Neuronal stem cell (in vitro differentiated cells): ENCODE results near the gene FOXS1.
A peak's percentile ranks its signal among the peaks of the same experiment; 100 is the strongest.

ENCODE experiments used
- DNase-seq: peaks from one replicate; pipeline ENCODE4 v3.0.0-alpha.2; 2013; ENCODE audit warnings: low spot score
- H2AFZ ChIP-seq: one replicate; pipeline ENCODE4 v1.6.1; 2013; ENCODE audit warnings: mild to moderate bottlenecking, low read length, inconsistent platforms
- H2AK5ac ChIP-seq: 2 replicates; pipeline ENCODE4 v1.6.1; 2013; ENCODE audit warnings: low read depth, mild to moderate bottlenecking, inconsistent platforms, low read length, moderate library complexity, mixed read lengths
- H2BK120ac ChIP-seq: 2 replicates; pipeline ENCODE4 v1.6.1; 2013; ENCODE audit warnings: low read depth, mild to moderate bottlenecking, inconsistent platforms, low read length, moderate library complexity, mixed read lengths
- H2BK12ac ChIP-seq: one replicate; pipeline ENCODE4 v1.6.1; 2013; ENCODE audit warnings: low read length, inconsistent platforms
- H2BK15ac ChIP-seq: 2 replicates; pipeline ENCODE4 v1.6.1; 2013; ENCODE audit warnings: mild to moderate bottlenecking, low read length, inconsistent platforms, mixed read lengths
- H2BK5ac ChIP-seq: one replicate; pipeline ENCODE4 v1.6.1; 2013; ENCODE audit warnings: inconsistent platforms, mild to moderate bottlenecking, low read length, moderate library complexity
- H3K14ac ChIP-seq: one replicate; pipeline ENCODE4 v1.6.1; 2013; ENCODE audit warnings: low read length, inconsistent platforms
- H3K18ac ChIP-seq: 2 replicates; pipeline ENCODE4 v1.6.1; 2013; ENCODE audit warnings: low read length, inconsistent platforms
- H3K23ac ChIP-seq: 2 replicates; pipeline ENCODE4 v1.6.1; 2013; ENCODE audit warnings: low read depth, mild to moderate bottlenecking, mixed read lengths, low read length, inconsistent platforms; ENCODE audit not compliant: poor library complexity
- H3K27ac ChIP-seq: replicated peaks from 3 replicates; pipeline ENCODE4 v1.5.1; 2013; ENCODE audit warnings: low read length, inconsistent platforms
- H3K27me3 ChIP-seq, 3 experiments: 2 replicates each; pipeline ENCODE4 v1.6.1; 2013; ENCODE audit warnings: low read length in 3 of 3, mild to moderate bottlenecking in 2 of 3, inconsistent platforms in 1 of 3, low read depth in 1 of 3, mixed read lengths in 1 of 3, moderate library complexity in 1 of 3; ENCODE audit not compliant: control insufficient read depth in 3 of 3, insufficient read depth in 3 of 3
- H3K36me3 ChIP-seq, 2 donors: replicated peaks in 1 of 2; 2 replicates each; pipeline ENCODE4 v1.6.1; 2013; ENCODE audit warnings: low read length in 2 of 2; ENCODE audit not compliant: control insufficient read depth in 2 of 2, insufficient read depth in 2 of 2
- H3K4ac ChIP-seq: 2 replicates; pipeline ENCODE4 v1.6.1; 2013; ENCODE audit warnings: inconsistent platforms, mild to moderate bottlenecking, low read length, moderate library complexity
- H3K4me1 ChIP-seq, 2 donors: 1 replicate in 1 of 2; 2 replicates in 1 of 2; pipeline ENCODE4 v1.6.1; 2013; ENCODE audit warnings: low read length in 2 of 2, low read depth in 1 of 2; ENCODE audit not compliant: control insufficient read depth in 2 of 2, insufficient read depth in 1 of 2
- H3K4me2 ChIP-seq: one replicate; pipeline ENCODE4 v1.6.1; 2013; ENCODE audit warnings: mild to moderate bottlenecking, low read length, inconsistent platforms; ENCODE audit not compliant: insufficient read depth, poor library complexity, severe bottlenecking
- H3K4me3 ChIP-seq, 2 donors: 2 replicates each; pipeline ENCODE4 v1.5.1; 2013; ENCODE audit warnings: low read length in 2 of 2, mild to moderate bottlenecking in 2 of 2, inconsistent platforms in 1 of 2, moderate library complexity in 1 of 2
- H3K79me1 ChIP-seq: one replicate; pipeline ENCODE4 v1.6.1; 2013; ENCODE audit warnings: low read depth, mild to moderate bottlenecking, inconsistent platforms, low read length, moderate library complexity
- H3K9ac ChIP-seq: one replicate; pipeline ENCODE4 v1.6.1; 2013; ENCODE audit warnings: mild to moderate bottlenecking, low read depth, low read length, inconsistent platforms; ENCODE audit not compliant: poor library complexity
- H3K9me3 ChIP-seq, 2 donors: replicated peaks in 1 of 2; 2 replicates each; pipeline versions ENCODE3 to v1.6.1; 2013; ENCODE audit warnings: low read length in 2 of 2, mild to moderate bottlenecking in 2 of 2, inconsistent platforms in 1 of 2, low read depth in 1 of 2, mixed read lengths in 1 of 2, moderate library complexity in 1 of 2; ENCODE audit not compliant: control insufficient read depth in 2 of 2, insufficient read depth in 1 of 2
- H4K8ac ChIP-seq: one replicate; pipeline ENCODE4 v1.6.1; 2013; ENCODE audit warnings: low read depth, mild to moderate bottlenecking, inconsistent platforms, low read length, moderate library complexity
- H4K91ac ChIP-seq: one replicate; pipeline ENCODE4 v1.6.1; 2013; ENCODE audit warnings: low read length, low read depth, mild to moderate bottlenecking, inconsistent platforms; ENCODE audit not compliant: poor library complexity
- WGBS, 2 donors: extraction: QIAGEN DNeasy Blood & Tissue Kit; methylation state at CpG; one replicate each; pipeline ENCODE4 v1.1.7; 2013; ENCODE audit warnings: missing lambda C conversion rate in 2 of 2, mixed read lengths in 1 of 2; ENCODE audit not compliant: insufficient read length in 2 of 2, insufficient replicate concordance in 1 of 2; ENCODE audit errors: extremely low coverage in 2 of 2; 5-methylcytosine and 5-hydroxymethylcytosine counted together

The FOXS1 gene

DNA sequence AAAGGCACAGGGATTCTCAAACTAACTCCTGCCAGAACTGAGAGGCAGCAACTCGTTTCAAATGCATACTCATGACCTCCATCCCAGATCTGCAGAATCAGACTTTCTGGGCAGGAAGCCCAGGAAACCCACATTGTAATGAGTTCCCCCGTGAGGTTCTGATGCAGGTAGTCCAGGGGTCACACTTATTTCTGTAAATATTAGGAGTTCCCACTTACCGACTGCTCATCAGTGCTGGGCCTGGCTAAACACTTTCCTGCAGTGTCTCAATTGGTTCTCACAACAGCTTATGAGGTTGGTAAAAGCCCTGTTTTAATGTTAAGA, 13.3 kb upstream of the FOXS1 start:
- Histone ChIP-seq H3K9ac (no peak overlapping the region), H3K4me2 (no peak overlapping the region), H3K4me3 (no peak overlapping the region), H3K14ac (no peak overlapping the region), H3K4ac (no peak overlapping the region), H3K36me3 (peaks cover 0 to 10% of the 10 kb centered on the region in 2 donors), H2AFZ (no peak overlapping the region), H4K91ac (no peak overlapping the region), H2BK5ac (no peak overlapping the region), H2BK15ac (no peak overlapping the region), H3K23ac (no peak overlapping the region), H3K9me3 (no peaks in the 10 kb centered on the region), H3K4me1 (peaks cover 11 to 19% of the 10 kb centered on the region in 2 donors), H2BK12ac (no peak overlapping the region), H3K27ac (no peak overlapping the region), H2BK120ac (no peak overlapping the region), H4K8ac (no peak overlapping the region), H2AK5ac (no peak overlapping the region), H3K79me1 (no peaks in the 10 kb centered on the region), H3K18ac (no peak overlapping the region), H3K27me3 (peaks cover 0 to 29% (median 4%) of the 10 kb centered on the region in 3 experiments)
- WGBS, 2 donors: no CpG with 5 or more reads among the region's 3 CpGs
- DNase-seq: no peak

GRCh38 chr20:31857861-31858759, 12.7 kb upstream of the FOXS1 start:
- no peak overlapping the region for H3K4me2 ChIP-seq
- peak overlapping the region; percentile 57 for H3K23ac ChIP-seq
- peaks cover 0 to 29% (median 4%) of the 10 kb centered on the region in 3 experiments for H3K27me3 ChIP-seq
- no peak overlapping the region for H4K91ac ChIP-seq
- no peak overlapping the region for H2AFZ ChIP-seq
- DNase-seq: no peak
- peaks cover 11 to 19% of the 10 kb centered on the region in 2 donors for H3K4me1 ChIP-seq
- no peak overlapping the region for H3K9ac ChIP-seq
- H3K9me3 ChIP-seq: no peaks in the 10 kb centered on the region
- H2BK15ac ChIP-seq: no peak overlapping the region
- H3K18ac ChIP-seq: peak overlapping the region; percentile 11
- no CpG with 5 or more reads among the region's 15 CpGs for WGBS, 2 donors
- no peak overlapping the region for H2BK120ac ChIP-seq
- H2AK5ac ChIP-seq: peak overlapping the region; percentile 64
- H3K27ac ChIP-seq: no peak overlapping the region
- no peak overlapping the region for H3K4ac ChIP-seq
- H3K4me3 ChIP-seq: no peak overlapping the region
- no peak overlapping the region for H2BK12ac ChIP-seq
- H4K8ac ChIP-seq: no peak overlapping the region
- peaks cover 0 to 6% of the 10 kb centered on the region in 2 donors for H3K36me3 ChIP-seq
- H2BK5ac ChIP-seq: no peak overlapping the region
- H3K14ac ChIP-seq: peak overlapping the region; percentile 25
- no peaks in the 10 kb centered on the region for H3K79me1 ChIP-seq

DNA sequence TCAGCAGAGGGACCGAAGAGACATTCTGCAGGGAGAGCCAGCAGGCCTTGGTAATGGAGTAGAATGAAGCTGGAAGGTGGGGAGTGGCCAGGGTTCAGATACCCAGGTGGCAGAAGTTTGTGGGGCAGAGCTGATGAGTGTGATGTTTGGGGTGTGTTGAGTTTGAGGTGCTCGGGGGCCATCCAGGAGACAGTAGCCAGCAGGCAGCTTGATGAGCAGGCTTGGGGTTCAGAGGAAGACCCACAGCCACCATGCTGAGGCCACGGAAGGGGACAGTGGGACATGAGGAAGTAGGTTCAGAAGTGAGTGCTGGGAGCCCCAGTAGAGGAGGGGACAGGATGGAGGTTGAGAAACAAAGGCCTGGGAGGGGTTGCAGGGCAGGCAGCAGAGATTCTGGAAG, 11.1 kb upstream of the FOXS1 start:
- Histone ChIP-seq H2BK12ac (no peak overlapping the region), H4K91ac (no peak overlapping the region), H3K18ac (peak overlapping the region; percentile 51), H4K8ac (no peak overlapping the region), H3K4ac (no peak overlapping the region), H2BK120ac (no peak overlapping the region), H2AK5ac (no peak overlapping the region), H2BK15ac (peak overlapping the region; percentile 5), H3K27ac (no peak overlapping the region), H2BK5ac (no peak overlapping the region), H3K4me3 (no peak overlapping the region), H3K9me3 (no peaks in the 10 kb centered on the region), H3K9ac (no peak overlapping the region), H3K27me3 (peaks cover 0 to 34% (median 4%) of the 10 kb centered on the region in 3 experiments), H3K79me1 (no peaks in the 10 kb centered on the region), H3K4me1 (peaks cover 9 to 13% of the 10 kb centered on the region in 2 donors), H3K4me2 (no peak overlapping the region), H3K23ac (no peak overlapping the region), H3K36me3 (no peaks in the 10 kb centered on the region), H2AFZ (no peak overlapping the region), H3K14ac (no peak overlapping the region)
- DNase-seq: no peak
- no CpG with 5 or more reads among the region's 3 CpGs for WGBS, 2 donors

DNA sequence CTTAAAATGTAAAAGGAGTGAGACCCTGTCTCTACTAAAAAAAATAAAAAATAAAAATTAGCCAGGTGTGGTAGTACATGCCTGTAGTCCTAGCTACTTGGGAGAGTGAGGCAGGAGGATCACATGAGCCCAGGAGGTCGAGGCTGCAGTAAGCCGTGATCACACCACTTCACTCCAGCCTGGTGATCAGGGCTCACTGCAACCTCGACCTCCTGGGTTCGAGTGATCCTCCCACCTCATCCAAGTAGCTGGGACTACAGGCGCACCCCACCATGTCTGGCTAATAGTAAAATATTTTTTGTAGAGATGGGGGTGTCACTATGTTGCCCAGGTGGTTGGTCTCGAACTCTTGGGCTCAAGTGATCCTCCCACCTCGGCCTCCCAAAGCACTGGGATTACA, 8.1 kb upstream of the FOXS1 start:
- H3K27me3 ChIP-seq: peaks cover 0 to 60% (median 15%) of the 10 kb centered on the region in 3 experiments
- no peaks in the 10 kb centered on the region for H3K9me3 ChIP-seq
- H3K27ac ChIP-seq: no peak overlapping the region
- no peak overlapping the region for H2BK15ac ChIP-seq
- no peak overlapping the region for H2BK120ac ChIP-seq
- no peak overlapping the region for H2AFZ ChIP-seq
- no peak overlapping the region for H3K4ac ChIP-seq
- no peak overlapping the region for H3K14ac ChIP-seq
- no peak overlapping the region for H3K18ac ChIP-seq
- no peaks in the 10 kb centered on the region for H3K79me1 ChIP-seq
- H2BK12ac ChIP-seq: no peak overlapping the region
- H4K91ac ChIP-seq: no peak overlapping the region
- H2AK5ac ChIP-seq: no peak overlapping the region
- no peak overlapping the region for H4K8ac ChIP-seq
- WGBS, 2 donors: no CpG with 5 or more reads among the region's 7 CpGs
- no peak overlapping the region for H3K23ac ChIP-seq
- H2BK5ac ChIP-seq: no peak overlapping the region
- no peaks in the 10 kb centered on the region for H3K36me3 ChIP-seq
- H3K4me2 ChIP-seq: no peak overlapping the region
- H3K4me1 ChIP-seq: no peaks in the 10 kb centered on the region
- no peak overlapping the region for H3K4me3 ChIP-seq
- no peak overlapping the region for H3K9ac ChIP-seq
- DNase-seq: no peak
